K562 (cell line): ENCODE results near the gene CIB2.
"Not testable (repeated sequence)": the region's sequence is repeated elsewhere in the genome, so short reads cannot be mapped to it uniquely, and the experiment has no call there.

Source experiments
- ATF1 ChIP-seq, 2 experiments: fragments of 450-650 bp in 1 of 2; IDR thresholded peaks; 2 replicates each; pipeline ENCODE4 v1.6.1; 2016; ENCODE audit warnings: missing compliant biosample characterization in 1 of 2, missing genetic modification characterization in 1 of 2
- ATF7 ChIP-seq: fragments of 450-650 bp; IDR thresholded peaks from 2 replicates; pipeline ENCODE4 v1.7.1; 2014; ENCODE audit warnings: mild to moderate bottlenecking, moderate library complexity
- CTCF ChIP-seq, 3 experiments: IDR thresholded peaks in 2 of 3; conservative IDR thresholded peaks in 1 of 3; 2 replicates each; pipeline ENCODE4 v1.5.1; 2011 to 2012; ENCODE audit warnings: low read length in 3 of 3, mild to moderate bottlenecking in 3 of 3, control low read depth in 2 of 3, improper control_type of control experiment in 1 of 3, inconsistent platforms in 1 of 3, low read depth in 1 of 3, mixed read lengths in 1 of 3, moderate library complexity in 1 of 3; ENCODE audit not compliant: insufficient read depth in 2 of 3
- EZH2 ChIP-seq: IDR thresholded peaks from 2 replicates; pipeline ENCODE4 v1.6.1; 2012; ENCODE audit warnings: low read depth, mild to moderate bottlenecking, inconsistent platforms, low read length, borderline replicate concordance
- POLR2B ChIP-seq: fragments of 450-650 bp; IDR thresholded peaks from 2 replicates; pipeline ENCODE4 v1.6.1; 2018; ENCODE audit warnings: low read depth; ENCODE audit not compliant: partially characterized antibody
- SIN3A ChIP-seq, 2 experiments: fragments of 150-350 bp in 1 of 2; IDR thresholded peaks; 2 replicates each; pipeline ENCODE4 v1.6.1; 2011 to 2016; ENCODE audit warnings: borderline replicate concordance in 2 of 2, low read depth in 2 of 2, low read length in 2 of 2, mild to moderate bottlenecking in 2 of 2, moderate library complexity in 2 of 2; ENCODE audit not compliant: control insufficient read depth in 1 of 2
- TARDBP ChIP-seq: fragments of 450-650 bp; IDR thresholded peaks from 2 replicates; pipeline ENCODE4 v1.6.1; 2016
- THRA ChIP-seq: fragments of 450-650 bp; IDR thresholded peaks from 2 replicates; pipeline ENCODE4 v1.6.1; 2017; ENCODE audit warnings: mild to moderate bottlenecking, moderate library complexity
- ZBTB17 ChIP-seq: fragments of 450-650 bp; formaldehyde crosslinking; IDR thresholded peaks from 2 replicates; pipeline ENCODE4 v1.4.0; 2020; ENCODE audit warnings: mild to moderate bottlenecking

- TF ChIP-seq THRA; ATF7; POLR2B; ZBTB17 (CRISPR knock-in tag); CTCF (IDR thresholded peaks at IDR 0.05 in 2 of 3, conservative IDR thresholded peaks at IDR 0.05 in 1 of 3; ENCODE audit: insufficient read depth in 2 of 3, low read depth in 1 of 3, low read length in 3 of 3); ATF1 (CRISPR knock-in tag; IDR thresholded peaks at IDR 0.05); ATF1 (tag; IDR thresholded peaks at IDR 0.05); TARDBP; SIN3A (IDR thresholded peaks at IDR 0.05; ENCODE audit: borderline replicate concordance in 2 of 2, control insufficient read depth in 1 of 2, low read depth in 2 of 2, low read length in 2 of 2); EZH2: not testable (repeated sequence)
Observed at GRCh38 chr15:78151075-78151474, 19.8 kb upstream of the CIB2 start.
